Lower lobe of right lung (tissue), 2 donors: ENCODE measurements around the gene MTUS2. TPM values are rescaled to one million over a fixed set of nuclear protein-coding genes. Genes with fewer than 3 reads are reported as not detected.

ENCODE experiments used
- ATAC-seq, 2 donors: fragments of 200-7000 bp; cut with Tn5 transposase; one replicate each; pipeline ENCODE4 v1.9.1; 2020 to 2022; ENCODE audit warnings: mild to moderate bottlenecking in 2 of 2, moderate library complexity in 2 of 2
- DNase-seq: peaks from one replicate; pipeline ENCODE4 v3.0.0-alpha.2; 2020
- H3K27ac ChIP-seq: fragments of 200-600 bp; one replicate; pipeline ENCODE4 v1.8.0; 2022
- H3K27me3 ChIP-seq: fragments of 200-600 bp; one replicate; pipeline ENCODE4 v1.8.0; 2022; ENCODE audit warnings: low read depth
- H3K36me3 ChIP-seq: fragments of 200-600 bp; one replicate; pipeline ENCODE4 v1.8.0; 2022; ENCODE audit warnings: mild to moderate bottlenecking
- H3K4me1 ChIP-seq: fragments of 200-600 bp; one replicate; pipeline ENCODE4 v1.8.0; 2022
- H3K4me3 ChIP-seq: fragments of 200-600 bp; one replicate; pipeline ENCODE4 v1.8.0; 2022; ENCODE audit warnings: mild to moderate bottlenecking
- H3K9me3 ChIP-seq: fragments of 200-600 bp; one replicate; pipeline ENCODE4 v1.8.0; 2022
- intact Hi-C: fragments of 100-400 bp; cut with DNase I; formaldehyde crosslinking; loops from one replicate; pipeline ENCODE4 v1.11.0; 2022
- total RNA-seq: library from RNA; stranded (reverse); fragmentation: NEBNext Ultra II Directional; extraction: Animal tissue kit (Norgen Biotek cat#: 25700); gene quantifications from one replicate; pipeline ENCODE4 v1.2.1, GENCODE V29; 2021
- TF ChIP-seq, protein P1 (sequence below): fragments of 200-600 bp; IDR thresholded peaks from one replicate; pipeline ENCODE4 v1.8.0; 2022; ENCODE audit warnings: antibody characterized with exemption, mild to moderate bottlenecking
- donor health status: DM: no; HTN: yes; CAD: no; lungs with severe emphysema.

Gene MTUS2
- total RNA-seq, 1 donor from 2014 or later = 0.21 TPM

DNA sequence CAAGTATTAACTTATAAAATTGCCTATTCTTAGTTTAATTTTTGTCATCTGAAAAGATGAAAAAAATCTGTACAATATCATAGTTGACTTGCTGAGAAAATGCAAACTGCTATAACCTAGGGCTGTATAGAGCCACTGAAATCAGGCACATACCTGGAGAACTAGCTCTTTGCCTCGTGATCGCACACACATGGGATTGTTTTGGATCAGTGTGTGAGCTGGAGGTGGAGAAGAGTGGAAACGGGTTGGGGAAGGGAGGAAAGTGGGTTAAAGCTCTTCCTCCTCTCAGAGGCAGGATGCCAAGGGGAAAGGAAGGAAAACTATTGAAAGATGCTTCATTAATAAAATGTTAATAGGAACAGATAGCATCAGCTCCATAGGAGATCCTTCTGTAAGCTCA, 2.7 kb downstream of the MTUS2 start:
- no peak overlapping the region for H3K4me3 ChIP-seq

DNA sequence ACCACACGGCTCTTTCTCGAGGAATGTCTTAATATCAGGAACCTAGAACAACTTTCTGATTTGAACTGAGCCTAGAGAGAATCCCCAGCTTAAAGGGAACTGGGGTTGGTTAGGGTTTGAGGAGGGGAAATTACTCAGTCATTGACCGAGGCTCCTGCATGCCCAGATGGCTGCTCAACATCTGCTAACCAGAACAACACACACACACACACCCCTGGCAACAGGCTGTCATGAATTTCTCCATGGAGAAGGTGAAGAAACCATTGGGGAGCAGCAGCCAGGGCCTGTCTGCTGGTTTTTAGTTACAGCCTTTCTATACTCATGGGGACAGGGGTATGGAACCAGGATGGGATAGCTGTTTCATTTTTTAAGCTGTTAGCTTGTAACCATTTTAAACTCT, 5.2 kb downstream of the MTUS2 start:
- intact Hi-C loops = no loop called here
- Histone ChIP-seq H3K4me1 (peaks cover 5% of the 10 kb centered on the region), H3K27me3 (peaks cover 22% of the 10 kb centered on the region), H3K4me3 (no peak overlapping the region), H3K9me3 (peaks cover 12% of the 10 kb centered on the region), H3K36me3 (no peaks in the 10 kb centered on the region), H3K27ac (no peak overlapping the region)
- TF ChIP-seq, protein P1, sequence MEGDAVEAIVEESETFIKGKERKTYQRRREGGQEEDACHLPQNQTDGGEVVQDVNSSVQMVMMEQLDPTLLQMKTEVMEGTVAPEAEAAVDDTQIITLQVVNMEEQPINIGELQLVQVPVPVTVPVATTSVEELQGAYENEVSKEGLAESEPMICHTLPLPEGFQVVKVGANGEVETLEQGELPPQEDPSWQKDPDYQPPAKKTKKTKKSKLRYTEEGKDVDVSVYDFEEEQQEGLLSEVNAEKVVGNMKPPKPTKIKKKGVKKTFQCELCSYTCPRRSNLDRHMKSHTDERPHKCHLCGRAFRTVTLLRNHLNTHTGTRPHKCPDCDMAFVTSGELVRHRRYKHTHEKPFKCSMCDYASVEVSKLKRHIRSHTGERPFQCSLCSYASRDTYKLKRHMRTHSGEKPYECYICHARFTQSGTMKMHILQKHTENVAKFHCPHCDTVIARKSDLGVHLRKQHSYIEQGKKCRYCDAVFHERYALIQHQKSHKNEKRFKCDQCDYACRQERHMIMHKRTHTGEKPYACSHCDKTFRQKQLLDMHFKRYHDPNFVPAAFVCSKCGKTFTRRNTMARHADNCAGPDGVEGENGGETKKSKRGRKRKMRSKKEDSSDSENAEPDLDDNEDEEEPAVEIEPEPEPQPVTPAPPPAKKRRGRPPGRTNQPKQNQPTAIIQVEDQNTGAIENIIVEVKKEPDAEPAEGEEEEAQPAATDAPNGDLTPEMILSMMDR = no peak
- DNase-seq (no peak), ATAC-seq (no peak)

More for the DNA sequence above, 2.7 kb downstream of the MTUS2 start:
- intact Hi-C loops = no loop called here
- H3K27me3 ChIP-seq = peaks cover 40% of the 10 kb centered on the region
- H3K4me1 ChIP-seq = peaks cover 7% of the 10 kb centered on the region
- DNase-seq = no peak
- TF ChIP-seq, protein P1 = no peak
- no peaks in the 10 kb centered on the region for H3K36me3 ChIP-seq
- H3K27ac ChIP-seq = no peak overlapping the region
- ATAC-seq = no peak
- H3K9me3 ChIP-seq = peaks cover 4% of the 10 kb centered on the region

DNA sequence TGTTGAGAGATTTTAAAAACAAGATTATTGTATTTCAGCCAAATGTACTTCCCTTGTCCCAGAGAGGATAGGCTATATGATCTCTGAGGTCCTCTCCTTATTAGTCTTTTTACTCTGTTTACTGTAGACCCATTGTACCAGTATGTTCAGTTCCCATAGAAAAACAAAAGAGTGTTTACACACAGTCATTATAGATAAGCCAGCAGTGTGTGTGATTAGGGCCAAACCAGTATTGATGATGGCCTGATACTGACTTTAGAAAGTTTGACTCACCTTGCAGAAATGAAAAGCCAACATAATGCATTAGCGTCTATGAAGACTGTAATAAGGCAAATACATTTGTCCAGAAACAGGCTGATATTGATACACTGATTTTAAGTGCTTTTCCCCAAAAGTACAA, 6.2 kb downstream of the MTUS2 start:
- intact Hi-C loops = no loop called here
- H3K4me1 ChIP-seq = no peaks in the 10 kb centered on the region
- ATAC-seq = no peak

DNA sequence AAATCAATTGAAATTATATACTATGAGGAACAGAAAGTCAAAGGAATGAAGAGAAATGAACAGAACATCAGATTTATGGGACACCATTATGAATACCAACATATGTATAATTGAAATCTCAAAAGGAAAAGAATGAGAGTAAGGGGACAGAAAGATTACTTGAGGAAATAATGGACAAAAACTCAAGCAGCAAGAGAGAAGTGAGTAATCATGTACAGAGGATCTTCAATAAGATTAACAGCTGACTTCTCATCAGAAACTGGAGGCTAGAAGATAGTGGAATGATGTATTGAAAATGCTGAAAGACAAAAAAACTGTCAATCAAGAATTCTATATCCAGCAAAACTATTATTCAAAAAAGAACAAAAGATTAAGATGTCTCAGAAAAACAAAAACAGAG, 10.4 kb downstream of the MTUS2 start:
- ATAC-seq (no peak), DNase-seq (no peak)
- H3K36me3 ChIP-seq = no peaks in the 10 kb centered on the region
- no peak overlapping the region for H3K27ac ChIP-seq
- H3K9me3 ChIP-seq = peaks cover 20% of the 10 kb centered on the region
- no peaks in the 10 kb centered on the region for H3K4me1 ChIP-seq
- TF ChIP-seq, protein P1 = no peak
- intact Hi-C loops = no loop called here
- H3K4me3 ChIP-seq = no peak overlapping the region
- no peaks in the 10 kb centered on the region for H3K27me3 ChIP-seq

More for the DNA sequence above, 6.2 kb downstream of the MTUS2 start:
- Histone ChIP-seq H3K27me3 (peaks cover 15% of the 10 kb centered on the region), H3K27ac (no peak overlapping the region), H3K36me3 (no peaks in the 10 kb centered on the region), H3K9me3 (peaks cover 20% of the 10 kb centered on the region), H3K4me3 (no peak overlapping the region)
- DNase-seq = no peak
- TF ChIP-seq, protein P1 = no peak

DNA sequence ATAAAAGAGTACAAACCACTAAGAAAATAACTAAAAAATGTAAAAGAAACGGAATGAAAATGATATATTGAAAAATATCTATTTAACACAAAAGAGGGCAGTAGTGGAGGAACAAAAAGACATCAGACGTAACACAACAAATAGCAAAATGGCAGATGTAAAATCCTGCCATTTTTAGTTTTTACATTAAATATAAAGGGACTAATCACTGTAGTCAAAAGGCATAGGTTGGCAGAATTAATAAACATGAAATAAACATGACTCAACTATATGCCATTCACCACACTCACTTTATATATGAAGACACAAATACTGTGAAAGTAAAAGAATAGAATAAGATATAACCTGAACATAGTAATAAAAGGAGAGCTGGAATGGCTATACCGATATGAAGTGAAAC, 11.0 kb downstream of the MTUS2 start:
- DNase-seq (no peak), ATAC-seq (no peak)
- Histone ChIP-seq H3K27me3 (no peaks in the 10 kb centered on the region), H3K9me3 (peaks cover 20% of the 10 kb centered on the region), H3K27ac (no peak overlapping the region), H3K4me1 (no peaks in the 10 kb centered on the region), H3K4me3 (no peak overlapping the region), H3K36me3 (no peaks in the 10 kb centered on the region)
- TF ChIP-seq, protein P1 = no peak
- intact Hi-C loops = no loop called here

DNA sequence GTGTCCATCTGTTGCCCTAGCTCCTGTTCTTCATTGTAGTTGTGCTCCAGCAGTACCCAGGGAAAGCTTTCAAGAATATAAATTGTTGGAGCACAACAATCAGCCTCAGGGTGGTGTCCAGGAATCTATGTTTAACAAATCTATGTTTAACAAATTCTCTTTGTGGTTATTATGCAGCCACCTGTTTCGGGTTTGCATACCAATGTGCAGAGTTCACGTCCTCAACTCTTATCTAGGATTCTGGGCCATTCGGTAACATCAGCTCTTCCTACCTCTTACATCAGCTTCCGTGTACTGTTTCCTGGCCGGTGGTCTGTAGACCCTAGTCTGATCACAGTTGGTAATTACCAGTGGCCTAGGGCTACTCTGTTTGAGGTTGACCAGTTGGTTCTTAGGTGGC, 17.0 kb downstream of the MTUS2 start:
- intact Hi-C loops = no loop called here
- Histone ChIP-seq H3K4me3 (no peak overlapping the region), H3K9me3 (no peaks in the 10 kb centered on the region), H3K27ac (no peak overlapping the region), H3K36me3 (no peaks in the 10 kb centered on the region), H3K27me3 (peaks cover 4% of the 10 kb centered on the region), H3K4me1 (no peaks in the 10 kb centered on the region)
- no peak for DNase-seq
- ATAC-seq = no peak
- TF ChIP-seq, protein P1 = no peak
